Upper lobe of left lung (tissue), 4 donors: Measurements from ENCODE around the gene ISCA2.

ENCODE experiments used
- EP300 ChIP-seq, 4 donors: sonication (generic); formaldehyde crosslinking; IDR thresholded peaks; one replicate each; pipeline ENCODE4 v1.5.1; 2017; ENCODE audit warnings: antibody characterized with exemption in 4 of 4, control low read depth in 2 of 4
- POLR2A ChIP-seq, 4 donors: fragments of 450-650 bp; IDR thresholded peaks; one replicate each; pipeline ENCODE4 v1.5.1; 2016 to 2017; ENCODE audit warnings: antibody characterized with exemption in 4 of 4, mild to moderate bottlenecking in 2 of 4
- TF ChIP-seq, protein P1 (sequence below), 6 experiments: fragments of 450-650 bp in 4 of 6; fragments of 200-600 bp in 2 of 6; sonication (generic) in 2 of 6; IDR thresholded peaks; one replicate each; pipeline ENCODE4 v1.5.1; 2016 to 2019; ENCODE audit warnings: antibody characterized with exemption in 6 of 6

DNA sequence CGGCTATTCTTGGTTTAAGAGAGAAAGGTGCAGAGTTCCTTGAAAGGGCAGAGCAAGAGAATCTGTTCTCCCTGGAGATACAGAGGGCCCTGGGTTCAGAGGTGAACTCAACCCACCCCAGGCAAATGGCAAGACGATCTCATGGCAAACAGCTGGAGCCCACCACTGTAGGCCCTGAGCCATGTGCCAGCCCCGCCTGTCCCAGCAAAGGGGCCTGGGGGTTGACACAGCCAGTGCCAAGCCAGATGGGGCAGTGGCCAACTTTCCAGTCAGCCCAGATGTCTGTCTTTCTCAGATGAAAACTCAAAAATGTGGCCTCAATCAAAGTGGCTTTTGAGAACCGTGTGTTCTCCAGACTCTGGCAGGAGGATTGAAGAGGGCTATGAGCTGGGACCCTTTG lies 51.8 kb downstream of the ISCA2 start:
- TF ChIP-seq, protein P1, sequence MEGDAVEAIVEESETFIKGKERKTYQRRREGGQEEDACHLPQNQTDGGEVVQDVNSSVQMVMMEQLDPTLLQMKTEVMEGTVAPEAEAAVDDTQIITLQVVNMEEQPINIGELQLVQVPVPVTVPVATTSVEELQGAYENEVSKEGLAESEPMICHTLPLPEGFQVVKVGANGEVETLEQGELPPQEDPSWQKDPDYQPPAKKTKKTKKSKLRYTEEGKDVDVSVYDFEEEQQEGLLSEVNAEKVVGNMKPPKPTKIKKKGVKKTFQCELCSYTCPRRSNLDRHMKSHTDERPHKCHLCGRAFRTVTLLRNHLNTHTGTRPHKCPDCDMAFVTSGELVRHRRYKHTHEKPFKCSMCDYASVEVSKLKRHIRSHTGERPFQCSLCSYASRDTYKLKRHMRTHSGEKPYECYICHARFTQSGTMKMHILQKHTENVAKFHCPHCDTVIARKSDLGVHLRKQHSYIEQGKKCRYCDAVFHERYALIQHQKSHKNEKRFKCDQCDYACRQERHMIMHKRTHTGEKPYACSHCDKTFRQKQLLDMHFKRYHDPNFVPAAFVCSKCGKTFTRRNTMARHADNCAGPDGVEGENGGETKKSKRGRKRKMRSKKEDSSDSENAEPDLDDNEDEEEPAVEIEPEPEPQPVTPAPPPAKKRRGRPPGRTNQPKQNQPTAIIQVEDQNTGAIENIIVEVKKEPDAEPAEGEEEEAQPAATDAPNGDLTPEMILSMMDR (IDR thresholded peaks at IDR 0.05): no peak
- TF ChIP-seq EP300 (IDR thresholded peaks at IDR 0.05): no peak
- no peak for TF ChIP-seq POLR2A (IDR thresholded peaks at IDR 0.05)
